Coronary artery (tissue), 2 donors: ENCODE measurements around the gene XRN1.
"Not testable (repeated sequence)": the region's sequence is repeated elsewhere in the genome, so short reads cannot be mapped to it uniquely, and the experiment has no call there.

ENCODE experiments used
- DNase-seq: peaks from one replicate; pipeline ENCODE4 v3.0.0-alpha.2; 2017; ENCODE audit warnings: low spot score
- H3K27ac ChIP-seq, 2 donors: fragments of 200-600 bp; sonication (generic); one replicate each; pipeline ENCODE4 v1.5.1; 2016 to 2019
- H3K4me3 ChIP-seq: fragments of 200-600 bp; sonication (generic); 2 replicates; pipeline ENCODE4 v1.5.1; 2016; ENCODE audit warnings: mild to moderate bottlenecking, moderate library complexity
- CTCF ChIP-seq: fragments of 200-600 bp; sonication (generic); IDR thresholded peaks from one replicate; pipeline ENCODE4 v1.5.1; 2019; ENCODE audit warnings: antibody characterized with exemption

The XRN1 gene

GRCh38 chr3:142436951-142437585 is 10.8 kb downstream of the XRN1 start:
- Histone ChIP-seq H3K4me3 (no peak overlapping the region), H3K27ac (no peak overlapping the region)
- TF ChIP-seq CTCF: no peak
- no peak for DNase-seq

- DNase-seq: no peak
- Histone ChIP-seq H3K27ac (no peak overlapping the region), H3K4me3 (no peak overlapping the region)
- TF ChIP-seq CTCF: no peak
Observed at GRCh38 chr3:142434503-142434902, 13.3 kb downstream of the XRN1 start.

DNA sequence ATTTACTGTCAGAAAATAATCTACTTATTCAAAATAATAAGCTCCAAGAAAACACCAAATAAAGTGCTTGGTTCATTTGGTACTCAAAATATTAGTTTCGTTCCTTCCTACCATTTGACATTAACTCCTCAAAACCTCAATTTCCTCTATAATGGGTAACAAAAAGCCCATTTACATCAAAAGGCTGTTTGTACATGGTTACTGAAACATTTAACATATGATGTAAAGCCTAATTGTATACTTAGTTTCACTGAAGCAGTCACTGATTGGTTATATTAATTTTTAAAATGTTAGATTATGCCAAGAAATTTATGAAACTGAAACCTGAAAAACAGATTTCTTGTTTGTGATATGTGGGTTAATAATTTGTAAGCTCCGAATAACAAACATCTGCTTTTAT is 14.7 kb downstream of the XRN1 start:
- no peak for TF ChIP-seq CTCF
- Histone ChIP-seq H3K4me3 (no peak overlapping the region), H3K27ac (no peak overlapping the region)

GRCh38 chr3:142429582-142429981 is 18.3 kb downstream of the XRN1 start:
- no peak for TF ChIP-seq CTCF

More for the DNA sequence above, 14.7 kb downstream of the XRN1 start:
- DNase-seq: no peak

DNA sequence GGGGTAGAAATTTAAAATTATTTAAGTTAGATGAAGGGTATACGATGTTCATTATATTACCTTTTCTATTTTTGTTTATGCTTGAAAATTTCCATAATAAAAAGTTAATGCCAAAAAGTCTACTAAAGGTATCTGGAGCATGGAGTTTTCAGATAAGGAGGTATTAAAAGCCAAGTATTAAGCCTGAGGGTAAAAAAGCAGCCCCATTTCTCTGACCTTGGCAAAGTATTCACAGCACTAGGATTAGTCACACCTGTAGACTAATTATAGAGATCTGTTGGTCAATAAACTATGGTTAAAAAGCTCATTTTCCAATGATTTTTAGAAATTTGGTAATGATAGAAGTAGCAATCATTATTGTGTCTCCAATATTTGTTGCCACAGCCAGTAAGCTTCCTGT is 23.1 kb downstream of the XRN1 start:
- H3K27ac ChIP-seq: no peak overlapping the region
- no peak for DNase-seq
- no peak overlapping the region for H3K4me3 ChIP-seq
- no peak for TF ChIP-seq CTCF

More at GRCh38 chr3:142429582-142429981, 18.3 kb downstream of the XRN1 start:
- DNase-seq: no peak
- Histone ChIP-seq H3K27ac (no peak overlapping the region), H3K4me3 (no peak overlapping the region)

DNA sequence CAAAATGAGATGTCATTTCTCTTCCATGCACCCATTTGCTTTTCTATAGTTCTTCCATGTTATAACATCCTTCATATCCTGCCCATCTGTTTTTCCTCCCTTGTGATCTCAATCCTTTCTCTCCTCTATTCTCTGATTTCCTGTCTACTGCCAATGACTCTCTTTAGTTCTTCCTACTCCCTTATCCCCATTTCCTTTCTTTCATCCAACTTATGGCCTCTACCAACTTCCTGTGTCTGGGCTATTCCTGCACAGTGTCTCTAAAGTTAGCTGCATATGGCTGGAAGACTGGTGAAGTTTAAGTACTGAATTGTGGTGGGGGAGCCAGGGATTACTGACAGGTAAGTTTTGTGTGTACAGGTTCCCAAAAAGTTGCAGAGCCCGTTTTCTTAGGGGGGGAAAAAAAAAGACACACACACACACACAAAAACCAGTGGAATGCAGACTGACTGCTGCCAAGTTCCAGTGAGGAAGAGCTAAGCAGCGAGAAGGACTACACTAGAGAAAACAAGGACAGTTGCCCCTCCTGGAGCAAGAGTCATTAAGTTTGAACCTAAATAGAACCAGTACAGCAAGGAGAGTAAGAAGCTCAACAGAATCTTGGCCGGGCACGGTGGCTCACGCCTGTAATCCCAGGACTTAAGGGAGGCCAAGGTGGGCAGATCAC is 28.8 kb downstream of the XRN1 start:
- Histone ChIP-seq H3K27ac (no peak overlapping the region), H3K4me3 (no peak overlapping the region)
- TF ChIP-seq CTCF: no peak
- no peak for DNase-seq

- Histone ChIP-seq H3K27ac (no peak overlapping the region), H3K4me3 (no peak overlapping the region)
- TF ChIP-seq CTCF: no peak
- no peak for DNase-seq
Observed at GRCh38 chr3:142417302-142417701, 30.5 kb downstream of the XRN1 start.

DNA sequence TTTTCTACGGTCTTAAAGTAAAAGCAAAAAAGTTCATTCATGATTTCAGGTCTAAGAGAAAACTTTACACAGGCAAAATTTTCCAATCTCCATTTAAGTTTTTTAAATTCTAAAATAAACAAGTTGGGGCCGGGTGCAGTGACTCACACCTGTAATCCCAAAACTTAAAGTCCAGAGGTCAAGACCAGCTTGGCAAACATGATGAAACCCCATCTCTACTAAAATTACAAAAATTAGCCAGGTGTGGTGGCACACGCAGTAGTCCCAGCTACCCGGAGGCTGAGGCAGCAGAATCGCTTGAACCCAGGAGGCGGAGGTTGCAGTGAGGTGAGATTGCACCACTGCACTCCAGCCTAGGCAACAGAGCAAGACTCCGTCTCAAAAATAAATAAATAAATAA is 47.3 kb downstream of the XRN1 start:
- not testable (repeated sequence) for DNase-seq, H3K4me3 ChIP-seq, H3K27ac ChIP-seq
